HG03196 (cell line): ENCODE results near the gene DCLRE1C.
"Not testable (repeated sequence)": the region's sequence is repeated elsewhere in the genome, so short reads cannot be mapped to it uniquely, and the experiment has no call there.

Experiments
- ATAC-seq: cut with Tn5 transposase; IDR thresholded peaks from one replicate; pipeline ENCODE4 v1.9.1; 2021; ENCODE audit not compliant: unreplicated experiment

DCLRE1C gene

DNA sequence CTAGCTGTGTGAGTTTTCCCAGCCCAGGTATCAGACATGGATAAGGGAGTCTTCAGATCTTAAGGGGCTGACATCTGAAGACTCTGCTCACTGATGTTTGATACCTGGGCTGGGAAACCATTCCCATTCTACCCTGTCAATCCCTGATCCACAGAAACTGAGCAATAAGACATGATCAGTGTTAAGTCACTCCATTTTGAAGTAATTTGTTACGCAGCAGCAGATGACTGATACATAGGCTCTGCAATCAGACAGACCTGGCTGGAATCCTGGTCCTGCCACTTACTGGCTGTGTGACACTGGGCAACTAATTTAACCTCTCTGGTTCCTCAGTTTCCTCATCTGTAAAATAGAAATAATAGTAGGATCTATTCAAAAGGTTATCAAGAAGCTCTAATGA lies 6.6 kb downstream of the DCLRE1C start:
- ATAC-seq: no peak

DNA sequence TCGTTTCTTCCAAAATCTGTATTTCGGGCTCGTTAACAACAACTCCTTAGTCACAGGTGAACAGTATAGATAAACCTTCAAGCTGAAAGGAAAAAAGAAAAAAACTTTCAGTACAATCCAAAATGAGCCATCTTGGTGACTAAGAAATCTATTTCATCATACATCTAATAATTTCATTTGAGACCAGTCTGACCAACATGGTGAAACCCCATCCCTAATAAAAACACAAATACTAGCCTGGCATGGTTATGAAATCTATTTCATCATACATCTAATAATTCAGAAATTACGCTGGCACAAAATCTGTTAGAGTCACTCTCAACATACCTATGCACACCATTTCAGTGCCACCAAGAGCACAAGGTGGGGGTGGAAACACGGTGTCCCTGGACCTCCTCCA lies 8.8 kb downstream of the DCLRE1C start:
- no peak for ATAC-seq

DNA sequence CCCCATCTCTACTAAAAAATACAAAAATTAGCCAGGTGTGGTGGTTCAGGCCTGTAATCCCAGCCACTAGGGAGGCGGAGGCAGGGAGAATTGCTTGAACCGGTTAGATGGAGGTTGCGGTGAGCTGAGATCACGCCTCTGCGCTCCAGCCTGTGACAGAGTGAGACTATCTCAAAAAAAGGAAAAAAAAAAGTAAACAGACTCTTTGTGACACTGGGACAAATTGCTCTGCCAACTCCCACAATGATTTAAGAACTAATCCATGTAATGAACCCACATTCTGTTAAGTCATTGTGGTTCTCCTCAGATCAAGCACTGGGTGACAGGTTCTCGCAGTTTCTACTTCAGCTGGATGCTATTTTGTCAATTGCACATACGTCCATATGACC lies 11.0 kb downstream of the DCLRE1C start:
- not testable (repeated sequence) for ATAC-seq

DNA sequence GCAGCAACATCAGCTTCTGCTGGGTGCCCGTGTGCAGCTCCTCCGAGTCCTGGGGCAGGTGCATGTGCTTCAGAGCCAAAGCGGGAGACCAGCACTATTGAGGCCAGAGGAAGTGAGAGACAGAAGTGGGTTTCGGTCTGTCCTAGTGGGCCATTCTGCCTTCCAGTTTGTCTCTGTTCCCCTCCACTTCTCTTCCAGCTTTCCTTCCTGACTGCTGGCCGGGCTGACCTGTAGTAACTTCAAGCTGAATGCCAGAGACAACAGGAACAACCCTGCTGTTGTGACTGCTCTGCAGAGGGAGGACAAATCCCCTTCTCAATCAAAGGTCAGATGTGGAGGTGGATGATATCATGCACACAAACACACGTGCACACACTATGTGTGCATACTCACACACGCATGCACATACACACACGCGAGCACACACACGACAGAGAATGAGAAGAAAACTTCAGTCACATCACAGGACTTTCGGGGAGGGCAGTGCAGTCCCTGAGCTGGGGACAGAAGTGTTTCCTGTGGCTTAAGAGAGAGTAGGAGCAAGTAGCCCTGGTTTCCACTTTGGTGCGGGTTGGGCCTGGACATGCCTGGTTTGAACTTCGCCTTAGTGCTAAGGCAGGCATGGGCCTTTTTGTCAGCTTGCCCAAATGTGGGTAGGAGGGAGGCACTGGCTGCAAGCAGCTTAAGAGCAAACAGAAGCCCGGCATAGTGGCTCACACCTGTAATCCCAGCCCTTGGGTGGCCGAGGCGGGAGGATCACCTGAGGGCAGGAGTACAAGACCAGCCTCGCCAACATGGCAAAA lies 11.5 kb downstream of the DCLRE1C start:
- peak; percentile 77 for ATAC-seq

DNA sequence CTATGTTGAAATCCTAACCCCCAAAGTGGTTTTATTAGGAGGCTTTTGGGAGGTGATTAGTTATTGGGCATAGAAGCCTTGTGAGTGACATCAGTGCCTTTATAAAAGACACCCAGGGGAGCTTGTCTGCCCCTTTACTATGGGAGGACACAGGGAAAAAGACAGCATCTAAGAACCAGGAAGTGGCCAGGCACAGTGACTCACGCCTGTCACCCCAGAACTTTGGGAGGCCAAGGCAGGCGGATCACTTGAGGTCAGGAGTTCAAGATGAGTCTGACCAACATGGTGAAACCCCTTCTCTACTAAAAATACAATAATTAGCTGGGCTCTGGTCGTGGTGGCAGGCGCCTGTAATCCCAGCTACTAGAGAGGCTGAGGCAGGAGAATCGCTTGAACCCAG lies 14.9 kb downstream of the DCLRE1C start:
- ATAC-seq: not testable (repeated sequence)

DNA sequence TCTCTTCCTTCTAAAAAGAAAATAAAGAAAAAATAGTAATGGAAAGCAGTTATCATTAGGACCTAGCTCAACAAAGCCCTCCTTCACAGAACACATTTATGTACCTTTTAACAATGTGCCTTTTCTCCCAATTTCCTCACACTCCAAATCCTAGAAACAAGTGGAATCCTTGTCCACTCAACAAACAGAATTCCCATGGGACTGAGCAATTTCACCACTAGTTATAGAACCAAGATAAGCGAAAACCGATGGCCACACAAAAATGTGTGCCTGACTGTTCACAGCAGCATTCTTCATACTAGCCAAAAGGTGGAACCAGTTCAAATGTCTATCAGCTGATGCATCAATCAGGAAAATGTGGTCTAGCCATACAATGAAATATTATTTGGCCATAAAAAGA lies 17.3 kb downstream of the DCLRE1C start:
- no peak for ATAC-seq

DNA sequence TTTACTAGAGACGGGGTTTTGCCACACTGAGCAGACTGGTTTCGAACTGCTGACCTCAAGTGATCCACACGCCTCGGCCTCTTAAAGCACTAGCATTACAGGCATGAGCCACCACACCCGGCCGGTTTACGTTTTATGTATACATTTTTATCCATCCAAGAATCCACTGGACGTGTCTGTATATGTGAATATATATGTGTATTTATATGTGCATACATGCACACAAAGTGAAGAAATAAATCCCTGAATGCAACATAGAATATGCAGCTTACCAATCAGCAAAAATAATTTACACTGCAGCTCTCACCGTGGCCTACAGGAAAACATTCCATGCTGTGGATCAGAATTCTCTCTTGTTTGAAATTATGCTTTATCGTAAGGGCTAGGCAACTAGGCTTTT lies 23.3 kb downstream of the DCLRE1C start:
- ATAC-seq: no peak

DNA sequence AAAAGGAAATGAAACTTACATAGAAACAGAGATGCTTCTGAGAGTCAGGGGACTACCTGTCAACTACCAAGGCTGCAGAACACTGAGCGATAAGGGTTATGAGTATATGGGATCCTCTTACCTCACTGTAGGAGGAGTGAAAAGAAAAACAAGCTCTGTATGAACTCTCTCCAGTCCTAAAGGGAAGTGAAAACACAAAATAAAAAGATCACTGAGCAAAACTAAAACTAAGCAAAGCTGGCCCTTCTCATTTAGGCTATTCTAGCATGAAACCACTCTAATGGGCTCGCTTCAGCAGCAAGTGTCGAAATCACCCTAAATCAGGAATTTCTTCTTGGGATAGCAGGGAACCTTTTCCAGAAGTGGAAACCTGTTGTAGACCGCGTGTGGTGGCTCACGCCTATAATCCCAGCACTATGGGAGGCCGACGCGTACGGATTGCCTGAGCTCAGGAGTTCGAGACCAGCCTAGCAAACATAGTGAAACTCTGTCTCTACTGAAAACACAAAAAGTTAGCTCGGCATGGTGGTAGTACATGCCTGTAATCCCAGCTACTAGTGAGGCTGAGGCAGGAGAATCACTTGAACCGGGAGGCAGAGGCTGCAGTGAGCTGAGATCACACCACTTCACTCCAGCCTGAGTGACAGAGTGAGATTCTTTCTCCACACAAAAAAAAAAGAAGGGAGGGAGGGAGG lies 27.0 kb downstream of the DCLRE1C start:
- ATAC-seq: peak; percentile 91

DNA sequence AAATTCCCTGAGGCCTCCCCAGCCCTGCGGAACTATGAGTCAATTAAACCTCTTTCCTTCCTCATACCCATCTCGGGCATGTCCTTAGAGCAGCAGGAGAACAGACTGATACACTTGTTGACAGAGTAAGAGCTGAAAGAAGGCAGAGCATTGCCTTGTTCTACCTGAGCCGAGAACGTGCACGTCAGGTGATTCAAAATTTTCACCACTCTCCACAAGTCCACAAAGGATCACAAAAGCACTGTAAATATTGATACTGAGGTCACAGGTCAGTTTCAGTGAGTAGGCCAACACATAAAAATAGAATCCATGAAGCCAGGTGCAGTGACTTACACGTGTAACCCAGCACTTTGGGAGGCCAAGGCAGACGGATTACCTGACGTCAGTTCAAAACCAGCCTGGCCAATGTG lies 27.8 kb downstream of the DCLRE1C start:
- ATAC-seq: no peak

DNA sequence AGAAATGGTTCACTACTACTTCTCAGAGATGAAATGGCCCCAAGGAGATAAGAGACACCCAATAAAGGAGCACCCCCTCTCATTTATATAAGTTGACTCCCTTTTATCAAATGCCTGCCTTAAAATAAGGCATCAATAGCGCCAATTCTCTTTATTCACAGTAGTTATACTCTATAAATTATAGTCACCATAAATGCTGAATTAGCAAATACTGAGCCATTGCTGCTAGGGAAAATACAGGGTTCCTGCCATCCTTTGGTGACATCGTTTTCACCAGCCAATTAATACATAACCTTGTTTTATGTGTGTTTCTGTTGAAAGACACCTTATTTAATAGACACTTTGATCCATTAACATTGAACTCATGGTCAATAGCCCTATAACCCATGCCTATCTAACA lies 28.6 kb downstream of the DCLRE1C start:
- no peak for ATAC-seq

DNA sequence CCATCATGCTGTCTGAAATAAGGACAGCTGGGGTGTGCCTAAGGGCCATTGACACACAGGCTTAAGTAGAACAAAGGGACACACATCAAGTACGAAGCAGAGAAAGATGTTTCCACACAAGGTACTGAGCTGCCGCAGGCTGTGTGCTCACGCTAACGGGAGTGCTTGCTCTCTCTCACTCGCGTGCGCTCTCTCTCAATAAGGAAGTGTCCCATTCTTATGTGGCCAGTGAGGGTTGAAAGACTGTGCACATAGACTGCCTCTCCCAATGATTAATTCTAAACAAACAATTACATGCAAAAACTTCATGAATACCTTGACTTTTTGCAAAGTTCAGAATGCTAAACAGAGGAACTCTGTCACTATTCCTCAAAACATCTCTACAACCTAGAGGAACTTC lies 29.9 kb downstream of the DCLRE1C start:
- no peak for ATAC-seq

DNA sequence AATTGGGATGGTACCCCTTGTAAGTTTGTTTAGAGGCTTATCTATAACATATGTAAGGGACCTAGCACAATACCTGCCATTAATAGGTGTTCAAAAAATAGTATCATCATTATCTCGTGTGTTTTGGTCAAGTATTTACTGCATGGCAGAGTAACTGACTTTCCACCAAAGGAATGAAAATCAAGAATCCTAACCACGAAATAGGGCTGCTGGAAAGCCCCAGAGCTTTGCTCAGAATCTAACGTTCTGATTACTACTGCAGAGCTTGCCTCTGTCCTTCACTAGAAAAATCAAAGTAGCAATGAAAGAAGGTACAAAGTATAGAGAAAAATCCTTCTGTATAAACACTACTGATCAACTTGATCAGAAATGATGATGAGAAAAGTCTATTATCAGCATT lies 34.9 kb downstream of the DCLRE1C start:
- no peak for ATAC-seq

DNA sequence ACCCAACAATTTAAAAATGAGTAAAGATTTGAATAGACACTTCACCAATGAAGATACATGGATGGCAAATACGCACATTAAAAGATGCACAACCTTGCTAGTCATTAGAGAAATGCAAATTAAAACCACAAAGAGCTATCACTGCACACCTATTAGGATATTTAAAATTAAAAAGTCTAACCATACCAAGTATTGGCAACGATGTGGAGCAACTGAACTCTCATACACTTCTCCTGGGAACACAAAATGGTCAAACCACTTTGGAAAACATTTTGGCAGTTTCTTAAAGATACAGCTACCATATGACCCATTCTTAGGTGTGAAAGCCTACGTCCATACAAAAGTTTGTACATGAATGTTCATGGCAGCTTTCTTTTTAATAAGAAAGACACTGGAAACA lies 36.1 kb downstream of the DCLRE1C start:
- no peak for ATAC-seq

DNA sequence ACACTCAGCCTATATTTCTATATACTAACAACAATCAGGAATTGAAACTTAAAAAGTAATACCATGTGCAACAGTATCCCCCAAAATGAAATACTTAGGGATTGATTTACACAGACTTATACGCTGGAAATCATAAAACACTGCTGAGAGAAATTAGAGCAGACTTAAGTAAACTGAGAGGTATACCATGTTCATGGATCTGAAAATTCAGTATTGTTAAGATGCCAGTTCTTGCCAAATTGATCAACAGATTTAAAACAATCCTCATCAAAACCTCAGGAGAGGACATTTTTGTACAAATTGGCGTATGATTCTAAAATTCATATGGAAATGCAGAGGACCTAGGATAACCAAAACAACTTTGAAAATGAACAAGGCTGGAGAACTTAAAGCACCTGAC lies 37.3 kb downstream of the DCLRE1C start:
- no peak for ATAC-seq

DNA sequence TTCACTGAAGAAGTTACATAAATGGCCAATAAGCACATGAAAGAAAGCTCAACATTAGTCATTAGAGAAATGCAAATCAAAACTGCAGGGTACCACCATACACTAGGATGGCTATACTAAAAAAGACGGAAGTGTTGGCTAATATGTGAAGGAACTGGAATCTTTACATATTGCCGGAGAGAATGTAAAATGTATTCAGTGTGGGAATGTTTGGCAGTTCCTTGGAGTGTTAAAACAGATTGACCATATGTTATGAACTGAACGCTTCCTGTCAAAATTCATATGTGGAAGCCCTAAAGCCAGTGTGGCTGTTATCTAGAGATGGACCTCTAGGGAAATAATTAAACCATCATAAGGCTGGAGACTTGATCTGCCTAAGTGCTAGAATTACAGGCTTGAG lies 42.1 kb downstream of the DCLRE1C start:
- ATAC-seq: no peak

DNA sequence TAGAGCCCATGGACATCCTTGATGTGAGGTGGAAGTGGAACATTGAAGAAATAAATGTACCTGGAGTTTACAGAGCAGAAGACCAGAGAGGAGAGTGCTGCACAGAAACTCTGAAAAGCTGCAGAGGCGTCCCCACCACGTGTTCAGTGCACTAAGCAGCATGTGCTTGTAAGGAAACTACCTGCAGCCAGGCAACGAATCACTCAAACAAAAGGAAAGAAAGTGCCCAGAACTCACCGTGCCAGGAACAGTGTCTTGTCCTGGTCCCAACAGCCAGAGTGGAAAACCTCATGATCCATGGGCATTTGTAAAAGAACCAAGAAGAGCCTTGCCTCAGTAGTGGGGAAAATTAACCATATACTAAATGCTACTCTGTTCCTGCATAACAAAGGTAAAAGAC lies 42.9 kb downstream of the DCLRE1C start:
- no peak for ATAC-seq

DNA sequence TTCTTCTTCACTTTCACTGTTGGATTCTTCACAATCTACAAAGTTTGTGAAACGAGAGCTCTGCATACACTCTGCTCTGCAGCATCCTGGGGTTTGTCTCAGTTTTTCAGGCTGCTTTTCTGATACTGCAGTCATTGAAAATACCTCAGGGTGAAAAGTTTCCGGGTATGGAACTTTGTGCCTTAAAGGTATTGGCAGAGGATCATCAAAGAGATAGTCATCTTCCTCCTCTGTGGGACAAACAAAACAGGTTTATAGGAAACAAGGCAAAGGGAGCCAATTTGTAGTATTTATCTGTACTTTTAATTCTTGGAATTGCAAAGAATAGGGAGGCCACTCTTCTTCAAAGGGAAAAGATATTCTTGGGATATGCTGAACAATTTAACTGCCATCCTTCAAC lies 44.8 kb downstream of the DCLRE1C start:
- ATAC-seq: no peak

DNA sequence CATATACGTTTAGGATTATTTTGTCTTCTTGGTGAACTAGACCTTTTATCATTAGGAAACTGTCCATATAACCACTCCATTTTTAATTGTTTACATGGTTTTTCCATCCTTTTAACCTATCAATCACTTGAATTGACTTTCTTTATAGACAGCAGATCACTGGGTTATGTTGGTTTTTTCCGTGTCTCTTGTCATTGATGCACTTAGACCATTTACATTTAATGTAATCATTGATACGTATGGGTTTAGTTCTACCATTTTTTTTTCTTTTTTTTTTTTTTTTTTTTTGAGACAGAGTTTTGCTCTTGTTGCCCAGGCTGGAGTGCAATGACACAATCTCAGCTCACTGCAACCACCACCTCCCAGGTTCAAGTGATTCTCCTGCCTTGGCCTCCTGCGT lies 46.3 kb downstream of the DCLRE1C start:
- ATAC-seq: not testable (repeated sequence)

DNA sequence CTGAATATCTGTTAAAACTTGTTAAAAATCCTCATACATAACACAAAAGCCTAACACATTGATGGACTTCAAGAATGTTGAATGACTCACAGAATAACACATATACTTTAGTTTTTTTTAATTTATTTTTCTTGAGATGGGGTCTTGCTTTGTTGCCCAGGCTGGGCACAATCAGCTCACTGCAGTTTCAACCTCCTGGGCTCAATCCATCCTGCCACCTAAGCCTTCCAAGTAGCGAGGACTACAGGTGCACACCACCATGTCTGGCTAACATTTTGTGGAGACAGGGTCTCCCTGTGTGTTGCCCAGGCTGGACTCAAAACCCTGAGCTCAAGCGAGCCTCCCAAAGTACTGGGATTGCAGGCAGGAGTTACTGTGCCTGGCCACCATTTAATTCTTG lies 47.1 kb downstream of the DCLRE1C start:
- ATAC-seq: no peak

DNA sequence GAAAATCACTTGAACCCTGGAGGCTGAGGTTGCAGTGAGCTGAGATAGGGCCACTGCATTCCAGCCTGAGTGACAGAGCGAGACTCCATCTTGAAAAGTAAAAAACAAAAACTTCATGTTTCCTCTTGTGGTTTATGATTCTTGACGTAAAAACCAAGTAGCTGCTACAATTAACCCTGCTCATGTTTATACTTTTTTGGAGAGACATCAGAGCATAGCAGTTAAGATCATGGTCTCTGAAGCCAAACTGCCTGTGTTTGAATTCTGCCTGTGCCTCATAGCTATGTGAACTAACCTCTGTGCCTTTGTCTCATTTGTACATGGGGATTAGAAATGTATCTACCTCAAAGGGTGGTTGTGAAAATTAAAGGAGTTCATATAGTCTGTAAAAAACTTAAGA lies 48.0 kb downstream of the DCLRE1C start:
- ATAC-seq: no peak

DNA sequence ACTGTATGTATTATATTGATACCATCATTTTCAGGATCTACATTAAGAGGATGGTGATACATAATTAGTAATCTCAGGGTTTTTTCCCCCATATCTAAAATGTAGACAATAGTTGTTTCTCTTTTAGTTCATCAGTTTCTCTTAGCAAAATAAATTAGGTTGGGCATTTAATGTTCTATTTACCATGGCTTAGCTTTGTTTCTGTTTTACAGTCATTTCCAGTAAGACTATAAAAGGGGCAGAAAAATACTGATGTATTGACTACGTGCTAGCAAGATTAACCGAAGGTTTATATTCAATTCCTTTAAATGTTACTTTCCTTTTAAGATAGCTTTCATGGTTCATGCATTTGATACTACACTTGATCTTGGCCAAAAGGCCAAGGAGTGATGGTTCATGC lies 49.0 kb downstream of the DCLRE1C start:
- no peak for ATAC-seq

DNA sequence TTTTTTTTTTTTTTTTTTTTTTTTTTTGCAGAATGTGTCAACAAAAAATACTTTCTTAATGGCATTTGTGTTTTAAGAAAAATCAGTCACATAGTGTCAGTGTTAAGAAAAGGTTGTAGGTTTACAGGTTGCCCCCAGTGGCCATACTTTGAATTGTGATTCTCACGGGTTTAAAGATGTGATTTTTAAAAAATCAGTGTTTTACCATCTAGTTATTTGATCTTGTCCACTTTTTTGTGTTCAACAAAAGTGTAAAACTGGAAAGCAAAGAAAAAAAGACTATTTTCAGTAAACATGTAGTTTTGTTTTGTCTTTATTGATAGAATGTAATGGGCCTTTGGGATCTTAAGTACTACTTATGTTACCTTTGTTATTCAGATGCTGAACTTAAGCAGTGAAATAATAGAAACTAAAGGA lies 49.6 kb downstream of the DCLRE1C start:
- ATAC-seq: no peak

DNA sequence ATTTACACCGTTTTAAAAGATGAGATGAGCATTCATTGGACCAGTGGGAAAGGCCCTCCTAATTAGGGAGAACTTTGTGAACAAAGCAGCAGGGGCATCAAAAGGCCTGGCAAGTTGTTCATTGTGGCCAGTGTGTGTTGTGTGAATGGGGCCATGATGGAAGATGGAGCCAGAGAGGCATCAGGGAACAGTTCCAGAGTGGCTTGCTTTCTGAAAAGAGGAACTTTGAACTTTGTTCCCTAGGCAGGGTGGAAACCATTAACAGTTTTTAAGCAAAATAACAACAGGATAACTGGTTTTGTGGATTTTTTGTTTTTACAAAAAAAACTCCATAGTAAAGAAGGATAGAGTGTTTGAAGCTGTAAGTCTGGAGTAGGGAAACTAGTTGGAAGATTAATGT lies 62.7 kb downstream of the DCLRE1C start:
- ATAC-seq: no peak
